Neural crest cell (in vitro differentiated cells): ENCODE results near the gene UBTF. TPM values are rescaled to one million over a fixed set of nuclear protein-coding genes. Genes with fewer than 3 reads are reported as not detected.
A peak's percentile ranks its signal among the peaks of the same experiment; 100 is the strongest.

Source experiments
- DNase-seq: peaks from one replicate; pipeline ENCODE4 v3.0.0; 2021; ENCODE audit warnings: low read depth, mixed read lengths, low spot score
- H3K27ac Mint-ChIP-seq: one replicate; pipeline ENCODE4 v1.8.0; 2021; ENCODE audit warnings: mild to moderate bottlenecking, mixed read lengths; ENCODE audit not compliant: unreplicated experiment
- H3K27me3 Mint-ChIP-seq: 2 replicates; pipeline ENCODE4 v1.8.0; 2021; ENCODE audit warnings: low read depth, mild to moderate bottlenecking, mixed read lengths
- H3K36me3 Mint-ChIP-seq: 2 replicates; pipeline ENCODE4 v1.8.0; 2021; ENCODE audit warnings: low read depth, mild to moderate bottlenecking, mixed read lengths
- H3K4me1 Mint-ChIP-seq: 2 replicates; pipeline ENCODE4 v1.8.0; 2021; ENCODE audit warnings: mixed read lengths
- H3K4me3 Mint-ChIP-seq: one replicate; pipeline ENCODE4 v1.8.0; 2021; ENCODE audit warnings: mild to moderate bottlenecking, mixed read lengths
- H3K9me3 Mint-ChIP-seq: 2 replicates; pipeline ENCODE4 v1.8.0; 2021; ENCODE audit warnings: mixed read lengths
- total RNA-seq: library from RNA; stranded (reverse); gene quantifications from 2 replicates; pipeline ENCODE4 v1.2.1, GENCODE V29; 2021
- TF ChIP-seq, protein P1 (sequence below): fragments of 200-600 bp; sonication (generic); conservative IDR thresholded peaks from 2 replicates; pipeline ENCODE4 v1.5.0; 2021; ENCODE audit warnings: antibody characterized with exemption, mild to moderate bottlenecking

UBTF gene
- total RNA-seq, 1 donor from 2014 or later, result 106 TPM

DNA sequence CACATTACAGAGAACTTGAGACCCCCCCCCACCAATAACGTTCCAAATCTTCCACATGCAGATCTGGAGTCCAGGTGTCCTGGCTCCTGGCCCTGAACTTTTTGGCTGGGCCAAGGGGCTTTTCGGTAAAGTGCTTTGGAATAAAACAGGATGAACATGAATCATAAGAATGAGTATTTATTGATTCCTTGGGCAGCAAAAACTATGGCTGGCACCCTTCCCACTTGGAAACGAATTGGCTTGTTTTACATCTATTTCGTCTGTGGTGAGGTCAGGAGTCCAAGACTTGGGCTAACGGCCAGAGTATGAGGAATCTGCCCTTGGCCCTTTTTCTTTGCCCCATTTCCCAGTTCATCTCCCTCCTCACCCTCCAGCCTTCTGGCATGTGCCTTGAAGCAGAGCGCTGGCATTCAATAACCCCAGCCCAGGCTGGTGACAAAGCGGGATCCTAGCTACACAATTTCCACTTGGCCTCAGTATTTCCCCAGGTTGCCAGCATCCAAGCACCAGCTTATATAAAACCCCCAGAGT is 4.1 kb upstream of the UBTF start:
- Mint-ChIP-seq H3K36me3 (no peaks in the 10 kb centered on the region), H3K4me1 (peaks cover 18% of the 10 kb centered on the region)

DNA sequence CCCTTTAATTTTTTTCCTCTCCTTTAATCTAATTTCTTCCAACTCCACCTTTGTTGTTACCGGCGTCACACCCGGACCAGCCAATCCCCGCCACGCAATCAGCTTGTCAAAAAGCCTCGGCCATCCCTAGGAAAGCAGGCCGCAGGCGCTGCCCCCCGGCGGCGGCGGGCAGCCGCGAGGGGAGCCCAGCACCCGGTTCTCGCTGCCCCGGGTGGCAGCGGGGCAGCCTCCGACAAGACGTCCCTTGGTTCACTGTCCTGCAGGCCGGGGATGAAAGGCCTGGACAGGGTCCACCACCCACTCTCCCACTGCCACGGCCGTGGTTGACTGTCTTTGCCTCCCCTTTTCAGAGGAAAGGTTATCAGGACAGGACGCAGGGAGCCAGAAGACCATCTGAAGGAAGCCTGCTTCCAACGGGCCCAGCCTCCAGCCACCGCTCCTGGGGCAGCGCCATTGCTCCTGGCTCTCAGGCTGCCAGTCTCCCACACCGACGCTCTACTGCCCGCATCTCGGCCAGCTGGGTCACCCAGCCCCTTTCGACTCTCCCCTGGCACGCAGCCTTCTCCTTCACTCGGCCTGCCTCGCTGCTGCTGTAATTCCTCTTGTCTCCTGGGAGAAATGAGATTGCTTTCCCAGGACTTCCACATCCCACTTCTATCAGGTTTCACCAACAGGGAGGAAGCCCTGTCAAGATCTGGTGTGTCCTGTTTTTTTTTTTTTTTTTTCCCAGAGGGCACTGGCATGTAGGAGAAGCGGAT is 2.8 kb upstream of the UBTF start:
- H3K4me1 Mint-ChIP-seq, result peaks cover 26% of the 10 kb centered on the region
- peaks cover 2% of the 10 kb centered on the region for H3K27me3 Mint-ChIP-seq
- peak; percentile 40 for DNase-seq
- H3K4me3 Mint-ChIP-seq, result peak overlapping the region; percentile 95
- H3K27ac Mint-ChIP-seq, result no peak overlapping the region
- H3K9me3 Mint-ChIP-seq, result no peaks in the 10 kb centered on the region
- H3K36me3 Mint-ChIP-seq, result no peaks in the 10 kb centered on the region
- TF ChIP-seq, protein P1, sequence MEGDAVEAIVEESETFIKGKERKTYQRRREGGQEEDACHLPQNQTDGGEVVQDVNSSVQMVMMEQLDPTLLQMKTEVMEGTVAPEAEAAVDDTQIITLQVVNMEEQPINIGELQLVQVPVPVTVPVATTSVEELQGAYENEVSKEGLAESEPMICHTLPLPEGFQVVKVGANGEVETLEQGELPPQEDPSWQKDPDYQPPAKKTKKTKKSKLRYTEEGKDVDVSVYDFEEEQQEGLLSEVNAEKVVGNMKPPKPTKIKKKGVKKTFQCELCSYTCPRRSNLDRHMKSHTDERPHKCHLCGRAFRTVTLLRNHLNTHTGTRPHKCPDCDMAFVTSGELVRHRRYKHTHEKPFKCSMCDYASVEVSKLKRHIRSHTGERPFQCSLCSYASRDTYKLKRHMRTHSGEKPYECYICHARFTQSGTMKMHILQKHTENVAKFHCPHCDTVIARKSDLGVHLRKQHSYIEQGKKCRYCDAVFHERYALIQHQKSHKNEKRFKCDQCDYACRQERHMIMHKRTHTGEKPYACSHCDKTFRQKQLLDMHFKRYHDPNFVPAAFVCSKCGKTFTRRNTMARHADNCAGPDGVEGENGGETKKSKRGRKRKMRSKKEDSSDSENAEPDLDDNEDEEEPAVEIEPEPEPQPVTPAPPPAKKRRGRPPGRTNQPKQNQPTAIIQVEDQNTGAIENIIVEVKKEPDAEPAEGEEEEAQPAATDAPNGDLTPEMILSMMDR, result no peak

More for the DNA sequence above, 4.1 kb upstream of the UBTF start:
- H3K9me3 Mint-ChIP-seq, result no peaks in the 10 kb centered on the region
- H3K27me3 Mint-ChIP-seq, result peaks cover 2% of the 10 kb centered on the region
- no peak overlapping the region for H3K27ac Mint-ChIP-seq
- peak overlapping the region; percentile 95 for H3K4me3 Mint-ChIP-seq
- no peak for DNase-seq
- TF ChIP-seq, protein P1, result no peak

DNA sequence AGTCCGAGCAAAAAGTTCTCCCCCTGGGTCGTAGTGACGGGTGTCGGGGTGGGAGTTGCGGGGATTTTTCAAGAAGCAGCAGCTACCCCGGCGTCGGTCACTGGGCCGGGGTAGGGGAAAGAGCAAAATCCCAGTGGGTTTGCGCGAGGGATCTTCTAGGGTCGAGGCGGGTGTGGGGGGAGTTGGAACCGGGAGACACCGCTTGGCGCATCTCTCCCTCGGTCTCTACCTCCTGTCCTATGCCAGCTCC is 2.3 kb upstream of the UBTF start:
- peak overlapping the region; percentile 16 for H3K27ac Mint-ChIP-seq
- H3K36me3 Mint-ChIP-seq, result no peaks in the 10 kb centered on the region
- no peak for DNase-seq
- TF ChIP-seq, protein P1, result no peak
- peaks cover 29% of the 10 kb centered on the region for H3K4me1 Mint-ChIP-seq
- H3K9me3 Mint-ChIP-seq, result no peaks in the 10 kb centered on the region
- H3K4me3 Mint-ChIP-seq, result peak overlapping the region; percentile 95
- H3K27me3 Mint-ChIP-seq, result peaks cover 2% of the 10 kb centered on the region

DNA sequence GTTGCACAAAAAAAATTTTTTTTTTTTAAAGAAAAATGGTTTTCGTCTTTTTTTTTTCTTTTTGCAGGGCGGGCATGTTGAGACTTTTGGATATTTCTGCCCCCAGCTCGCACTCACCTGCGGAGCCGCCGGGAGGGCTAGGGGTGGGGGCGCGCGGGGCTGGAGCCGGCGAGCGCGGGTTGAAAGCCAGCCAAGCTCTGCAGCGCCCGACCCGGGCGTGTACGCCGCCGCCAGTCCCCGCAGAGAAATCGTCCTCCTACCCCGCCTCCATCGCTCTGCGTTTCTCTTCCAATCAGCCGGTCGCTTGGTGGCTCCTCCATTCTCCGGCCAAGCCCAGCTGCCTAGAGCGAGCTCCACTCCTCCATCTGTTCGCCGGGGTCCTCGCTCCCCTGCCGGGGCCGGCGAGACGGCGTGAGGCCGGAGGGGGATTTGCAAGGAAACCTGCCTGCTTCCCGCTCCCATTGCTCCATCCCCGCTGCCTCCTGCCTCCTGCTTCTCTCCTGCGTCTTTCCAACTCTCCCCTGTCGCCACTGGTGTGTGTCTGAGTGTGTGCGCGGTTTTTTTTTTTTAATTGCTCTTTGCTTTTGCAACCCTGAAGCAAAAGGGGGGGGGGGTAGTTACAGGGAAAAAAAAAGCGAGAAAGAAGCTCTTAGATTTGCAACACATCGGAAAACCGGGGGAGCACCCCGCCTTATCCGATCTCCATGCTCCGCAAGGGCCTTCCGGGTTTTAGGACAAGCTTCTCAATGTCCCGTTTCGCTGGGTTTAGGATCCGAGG is 1.8 kb upstream of the UBTF start:
- Mint-ChIP-seq H3K36me3 (no peaks in the 10 kb centered on the region), H3K4me3 (peak overlapping the region; percentile 95), H3K27me3 (peaks cover 2% of the 10 kb centered on the region), H3K4me1 (peaks cover 32% of the 10 kb centered on the region), H3K9me3 (no peaks in the 10 kb centered on the region), H3K27ac (peak overlapping the region; percentile 16)
- TF ChIP-seq, protein P1, result no peak
- peak; percentile 63 for DNase-seq

DNA sequence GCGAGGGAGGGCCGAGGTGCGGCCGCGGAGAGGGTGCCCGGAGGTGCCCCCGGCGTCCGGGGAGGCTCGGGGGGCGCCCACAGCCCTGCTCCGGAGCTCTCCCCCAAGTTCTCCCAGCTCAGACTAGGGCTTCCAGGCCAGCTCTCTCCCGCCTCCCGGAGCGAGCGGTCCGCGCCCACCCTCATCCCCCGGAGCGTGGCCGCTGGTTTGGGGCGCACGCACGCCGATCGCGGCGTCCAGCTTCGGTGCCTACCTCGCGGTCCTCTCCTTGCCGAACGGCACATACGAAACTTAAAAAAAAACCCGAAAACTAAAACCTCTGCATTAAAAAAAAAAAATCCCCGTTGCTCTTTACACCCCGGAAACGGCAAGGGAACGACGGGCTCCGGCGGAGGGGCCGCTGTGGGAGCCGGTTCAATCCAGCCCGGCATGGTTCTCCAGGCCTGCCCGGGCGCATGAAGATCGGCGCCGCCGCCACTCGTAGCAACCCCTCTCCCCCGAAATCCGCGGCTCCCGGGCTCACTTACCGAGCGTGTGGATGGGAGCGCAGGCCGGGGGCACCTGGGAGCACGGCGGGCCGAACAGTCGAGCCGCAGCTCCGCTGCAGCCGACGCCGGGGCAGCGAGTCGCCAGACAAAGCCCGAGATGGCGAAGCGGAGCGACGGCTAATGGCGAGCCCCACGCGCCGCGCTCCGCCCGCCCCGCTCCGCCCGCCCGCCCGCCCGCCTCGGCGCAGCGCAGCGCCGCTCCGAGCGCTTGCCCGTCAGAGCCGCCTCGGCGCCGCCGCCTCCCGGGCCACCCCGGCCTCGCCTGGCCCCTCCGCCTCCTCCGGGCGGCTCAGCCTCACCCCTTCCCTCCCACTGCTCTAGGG is 973 bp upstream of the UBTF start:
- Mint-ChIP-seq H3K36me3 (no peaks in the 10 kb centered on the region), H3K4me1 (peaks cover 32% of the 10 kb centered on the region), H3K4me3 (peak overlapping the region; percentile 95), H3K9me3 (no peaks in the 10 kb centered on the region), H3K27ac (peak overlapping the region; percentile 96), H3K27me3 (peaks cover 2% of the 10 kb centered on the region)
- peak; percentile 29 for DNase-seq
- TF ChIP-seq, protein P1, result no peak
